Measurements from ENCODE around the gene HMX3.

HMX3 gene

GRCh38 chr10:123180101-123181090, 44.6 kb downstream of the HMX3 start:
- DNase-seq, result no peak

GRCh38 chr10:123183724-123184123, 48.0 kb downstream of the HMX3 start:
- no peak for DNase-seq

GRCh38 chr10:123187781-123188180, 52.0 kb downstream of the HMX3 start:
- DNase-seq, result no peak

Data from amniotic stem cell (primary cell).